ENCODE measurements around the gene SOCS6.
"Not testable (repeated sequence)": the region's sequence is repeated elsewhere in the genome, so short reads cannot be mapped to it uniquely, and the experiment has no call there.

Gene SOCS6

DNA sequence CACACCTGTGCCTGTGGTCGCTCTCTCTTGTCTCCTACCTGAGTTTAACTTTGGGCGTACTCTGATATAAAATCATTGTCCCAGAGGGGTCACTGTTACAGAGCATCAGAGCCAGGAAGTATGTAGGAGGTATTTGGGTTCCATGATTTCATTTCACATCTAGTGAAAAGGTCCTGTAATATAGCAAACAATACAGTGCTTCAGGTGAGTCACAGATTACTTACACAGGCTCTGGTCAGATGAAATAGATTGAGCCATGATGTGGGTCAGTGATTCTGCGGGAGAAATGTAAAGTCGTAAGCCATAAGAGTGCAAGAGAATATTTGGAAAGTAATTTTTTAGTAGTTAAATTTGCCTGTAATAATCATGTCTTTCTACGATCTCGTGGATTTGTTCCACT is 70.2 kb downstream of the SOCS6 start:
- Histone ChIP-seq H3K27me3 (ENCODE audit: insufficient read depth, low read depth, severe bottlenecking) (no peaks in the 10 kb centered on the region), H3K36me3 (no peaks in the 10 kb centered on the region), H3K27ac (no peak overlapping the region), H3K9me3 (ENCODE audit: severe bottlenecking) (no peaks in the 10 kb centered on the region), H3K4me3 (ENCODE audit: low read depth, low read length) (no peak overlapping the region)
- DNase-seq, result no peak
- no peak for TF ChIP-seq CTCF (IDR thresholded peaks at IDR 0.05; ENCODE audit: low read depth, low read length)

DNA sequence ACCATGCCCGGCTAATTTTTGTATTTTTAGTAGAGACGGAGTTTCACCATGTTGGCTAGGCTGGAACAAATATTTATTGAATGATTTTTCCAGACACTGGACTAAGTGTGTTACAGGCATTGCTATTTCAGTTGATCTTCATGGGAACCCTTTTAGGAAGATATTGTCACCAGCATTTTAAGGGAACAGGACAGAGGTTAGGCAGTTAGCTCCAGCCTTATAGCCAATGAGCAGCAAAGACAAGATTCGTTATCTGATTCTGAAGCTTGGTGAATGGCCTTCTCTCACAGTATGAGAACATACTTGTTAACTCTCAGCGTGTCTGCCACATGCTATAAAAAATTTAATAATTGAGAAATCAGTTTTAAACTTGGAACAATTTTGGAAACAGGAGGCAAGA is 73.4 kb downstream of the SOCS6 start:
- no peaks in the 10 kb centered on the region for H3K36me3 ChIP-seq
- DNase-seq, result no peak
- no peak overlapping the region for H3K27ac ChIP-seq
- H3K9me3 ChIP-seq (ENCODE audit: severe bottlenecking), result no peaks in the 10 kb centered on the region
- TF ChIP-seq CTCF (IDR thresholded peaks at IDR 0.05; ENCODE audit: low read depth, low read length), result no peak
- no peaks in the 10 kb centered on the region for H3K27me3 ChIP-seq (ENCODE audit: insufficient read depth, low read depth, severe bottlenecking)
- H3K4me3 ChIP-seq (ENCODE audit: low read depth, low read length), result no peak overlapping the region

DNA sequence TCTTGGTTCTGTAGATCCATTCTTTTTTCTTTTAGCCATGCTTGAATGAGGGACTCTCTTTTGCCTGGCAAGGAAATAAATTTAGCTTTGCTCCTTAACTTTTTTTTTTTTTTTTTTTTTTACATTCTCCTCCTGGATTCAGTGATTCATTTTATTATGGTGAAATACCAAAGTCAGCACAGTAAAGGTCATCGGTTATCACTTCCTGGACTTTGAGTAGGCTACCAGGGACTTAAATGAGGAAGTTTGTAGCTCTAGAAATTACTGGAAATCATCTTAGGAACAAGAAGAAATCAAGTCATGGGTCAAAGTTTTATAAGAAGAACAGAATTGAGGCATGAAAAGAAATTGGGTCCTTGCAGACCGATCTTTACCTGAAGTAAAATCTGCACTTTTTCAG is 75.0 kb downstream of the SOCS6 start:
- Histone ChIP-seq H3K36me3 (no peaks in the 10 kb centered on the region), H3K27me3 (ENCODE audit: insufficient read depth, low read depth, severe bottlenecking) (no peaks in the 10 kb centered on the region), H3K9me3 (ENCODE audit: severe bottlenecking) (no peaks in the 10 kb centered on the region), H3K4me3 (ENCODE audit: low read depth, low read length) (no peak overlapping the region), H3K27ac (no peak overlapping the region)
- no peak for TF ChIP-seq CTCF (IDR thresholded peaks at IDR 0.05; ENCODE audit: low read depth, low read length)
- DNase-seq, result no peak

DNA sequence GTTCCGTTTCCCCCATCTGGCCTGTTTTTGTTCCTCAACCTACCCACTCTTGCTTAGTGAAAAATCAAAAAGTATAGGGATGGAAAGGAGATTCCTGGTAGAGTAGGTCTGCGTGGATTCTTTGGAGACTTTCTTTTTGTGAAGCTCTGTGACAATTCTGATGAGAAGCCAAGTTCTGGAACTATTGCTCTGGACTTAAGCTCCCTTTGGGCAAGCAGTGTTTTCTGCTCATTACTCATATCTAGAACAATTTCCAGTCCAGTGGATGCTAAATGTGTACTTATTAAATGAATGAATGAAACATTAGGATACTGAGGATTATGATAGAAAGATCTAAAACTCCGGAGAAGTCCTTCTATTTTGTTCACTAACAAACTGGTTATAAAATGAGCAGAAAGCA is 76.5 kb downstream of the SOCS6 start:
- no peaks in the 10 kb centered on the region for H3K27me3 ChIP-seq (ENCODE audit: insufficient read depth, low read depth, severe bottlenecking)
- no peaks in the 10 kb centered on the region for H3K9me3 ChIP-seq (ENCODE audit: severe bottlenecking)
- H3K27ac ChIP-seq, result no peak overlapping the region
- no peaks in the 10 kb centered on the region for H3K36me3 ChIP-seq
- DNase-seq, result no peak
- no peak for TF ChIP-seq CTCF (IDR thresholded peaks at IDR 0.05; ENCODE audit: low read depth, low read length)
- no peak overlapping the region for H3K4me3 ChIP-seq (ENCODE audit: low read depth, low read length)

- Histone ChIP-seq H3K9me3 (ENCODE audit: severe bottlenecking) (no peaks in the 10 kb centered on the region), H3K27me3 (ENCODE audit: insufficient read depth, low read depth, severe bottlenecking) (no peaks in the 10 kb centered on the region), H3K4me3 (ENCODE audit: low read depth, low read length) (no peak overlapping the region), H3K27ac (no peak overlapping the region), H3K36me3 (no peaks in the 10 kb centered on the region)
- no peak for DNase-seq
- TF ChIP-seq CTCF (IDR thresholded peaks at IDR 0.05; ENCODE audit: low read depth, low read length), result no peak
Observed at GRCh38 chr18:70366174-70366573, 77.3 kb downstream of the SOCS6 start.

GRCh38 chr18:70366670-70367069 is 77.8 kb downstream of the SOCS6 start:
- Histone ChIP-seq H3K27ac (no peak overlapping the region), H3K36me3 (no peaks in the 10 kb centered on the region), H3K27me3 (ENCODE audit: insufficient read depth, low read depth, severe bottlenecking) (no peaks in the 10 kb centered on the region), H3K4me3 (ENCODE audit: low read depth, low read length) (no peak overlapping the region), H3K9me3 (ENCODE audit: severe bottlenecking) (no peaks in the 10 kb centered on the region)
- TF ChIP-seq CTCF (IDR thresholded peaks at IDR 0.05; ENCODE audit: low read depth, low read length), result no peak
- no peak for DNase-seq

- not testable (repeated sequence) for H3K9me3 ChIP-seq (ENCODE audit: severe bottlenecking); H3K27me3 ChIP-seq (ENCODE audit: insufficient read depth, low read depth, severe bottlenecking); H3K27ac ChIP-seq; H3K36me3 ChIP-seq; H3K4me3 ChIP-seq (ENCODE audit: low read depth, low read length); DNase-seq
Observed at GRCh38 chr18:70367344-70367743, 78.5 kb downstream of the SOCS6 start.
